ENCODE results near the gene HSD17B14. TPM values are rescaled to one million over a fixed set of nuclear protein-coding genes. Genes with fewer than 3 reads are reported as not detected.

HSD17B14 gene
- total RNA-seq, 2 experiments from 2014 or later, result 0.47 to 0.56 TPM

DNA sequence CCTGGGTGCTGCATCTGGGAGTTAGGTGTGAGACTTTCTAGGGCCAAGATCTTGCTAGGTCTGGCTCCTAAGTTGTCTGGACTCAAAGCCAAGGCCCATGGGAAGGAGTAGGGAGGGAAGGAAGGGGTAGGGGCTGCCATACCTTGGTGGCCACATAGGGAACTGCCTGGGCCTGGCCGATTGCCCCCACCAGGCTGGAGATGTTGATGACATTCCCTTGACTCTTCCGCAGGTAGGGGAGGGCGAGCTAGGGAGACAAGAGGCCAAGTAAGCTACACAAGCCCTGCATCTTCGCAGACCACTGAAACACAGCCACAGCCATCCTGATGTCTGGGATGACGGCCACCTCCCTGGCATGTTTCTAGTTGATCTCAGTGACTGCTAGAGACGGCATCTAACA, 21.4 kb downstream of the HSD17B14 start:
- intact Hi-C loops (cut with micrococcal nuclease), result no loop called here
- POLR2A ChIA-PET, result interaction anchor here (0.7 kb wide), 2 partner anchors 104 to 170 kb away, joined by 3 to 4 read pairs; no protein-coding TSS in a partner anchor
- H3K4me3 Mint-ChIP-seq, result no peak overlapping the region
- TF ChIP-seq, protein P1, sequence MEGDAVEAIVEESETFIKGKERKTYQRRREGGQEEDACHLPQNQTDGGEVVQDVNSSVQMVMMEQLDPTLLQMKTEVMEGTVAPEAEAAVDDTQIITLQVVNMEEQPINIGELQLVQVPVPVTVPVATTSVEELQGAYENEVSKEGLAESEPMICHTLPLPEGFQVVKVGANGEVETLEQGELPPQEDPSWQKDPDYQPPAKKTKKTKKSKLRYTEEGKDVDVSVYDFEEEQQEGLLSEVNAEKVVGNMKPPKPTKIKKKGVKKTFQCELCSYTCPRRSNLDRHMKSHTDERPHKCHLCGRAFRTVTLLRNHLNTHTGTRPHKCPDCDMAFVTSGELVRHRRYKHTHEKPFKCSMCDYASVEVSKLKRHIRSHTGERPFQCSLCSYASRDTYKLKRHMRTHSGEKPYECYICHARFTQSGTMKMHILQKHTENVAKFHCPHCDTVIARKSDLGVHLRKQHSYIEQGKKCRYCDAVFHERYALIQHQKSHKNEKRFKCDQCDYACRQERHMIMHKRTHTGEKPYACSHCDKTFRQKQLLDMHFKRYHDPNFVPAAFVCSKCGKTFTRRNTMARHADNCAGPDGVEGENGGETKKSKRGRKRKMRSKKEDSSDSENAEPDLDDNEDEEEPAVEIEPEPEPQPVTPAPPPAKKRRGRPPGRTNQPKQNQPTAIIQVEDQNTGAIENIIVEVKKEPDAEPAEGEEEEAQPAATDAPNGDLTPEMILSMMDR (IDR thresholded peaks at IDR 0.05), result no peak
- H3K9me3 Mint-ChIP-seq, result no peaks in the 10 kb centered on the region
- H3K27ac Mint-ChIP-seq, result no peak overlapping the region
- CTCF ChIA-PET, result interaction anchor here (0.6 to 1.3 kb wide), 5 partner anchors 8 to 317 kb away, joined by 3 read pairs; no protein-coding TSS in a partner anchor
- no peaks in the 10 kb centered on the region for H3K36me3 Mint-ChIP-seq (ENCODE audit: low read depth)
- no peak for ATAC-seq
- H3K4me1 Mint-ChIP-seq (ENCODE audit: low read depth), result peaks cover 12% of the 10 kb centered on the region
- DNase-seq, result no peak
- H3K27me3 Mint-ChIP-seq, result no peaks in the 10 kb centered on the region

GRCh38 chr19:48813123-48813913, 23.0 kb downstream of the HSD17B14 start:
- Mint-ChIP-seq H3K36me3 (ENCODE audit: low read depth) (peaks cover 3% of the 10 kb centered on the region), H3K4me3 (no peak overlapping the region), H3K4me1 (ENCODE audit: low read depth) (peaks cover 22% of the 10 kb centered on the region), H3K27ac (no peak overlapping the region), H3K27me3 (no peaks in the 10 kb centered on the region), H3K9me3 (no peaks in the 10 kb centered on the region)
- CTCF ChIA-PET, result interaction anchor here (0.9 to 4.5 kb wide), 2 partner anchors 19 to 29 kb away, joined by 3 to 23 read pairs; no protein-coding TSS in a partner anchor
- POLR2A ChIA-PET, result interaction anchor here (0.8 to 1.0 kb wide), 2 partner anchors 43 to 59 kb away, joined by 4 read pairs; partner anchors contain the start of gene PPP1R15A
- TF ChIP-seq, protein P1 (IDR thresholded peaks at IDR 0.05), result no peak
- ATAC-seq (no peak), DNase-seq (no peak)
- intact Hi-C loops (cut with micrococcal nuclease), result no loop called here

- H3K9me3 Mint-ChIP-seq, result no peaks in the 10 kb centered on the region
- H3K4me3 Mint-ChIP-seq, result peak overlapping the region; percentile 74
- DNase-seq, result peak; percentile 78
- TF ChIP-seq, protein P1 (IDR thresholded peaks at IDR 0.05), result no peak
- POLR2A ChIA-PET, result interaction anchor here (1.0 kb wide), 1 partner anchor 42 kb away, joined by 4 read pairs; no protein-coding TSS in a partner anchor
- peaks cover 22% of the 10 kb centered on the region for H3K4me1 Mint-ChIP-seq (ENCODE audit: low read depth)
- CTCF ChIA-PET, result interaction anchor here (1.6 to 4.5 kb wide), 2 partner anchors 18 to 24 kb away, joined by 8 to 23 read pairs; partner anchors contain the start of gene HSD17B14
- peak; percentile 68 for ATAC-seq
- H3K36me3 Mint-ChIP-seq (ENCODE audit: low read depth), result peaks cover 3% of the 10 kb centered on the region
- intact Hi-C loops (cut with micrococcal nuclease), result no loop called here
- peak overlapping the region; percentile 63 for H3K27ac Mint-ChIP-seq
- H3K27me3 Mint-ChIP-seq, result no peaks in the 10 kb centered on the region
Measured at GRCh38 chr19:48812094-48812929, 24.0 kb downstream of the HSD17B14 start.

DNA sequence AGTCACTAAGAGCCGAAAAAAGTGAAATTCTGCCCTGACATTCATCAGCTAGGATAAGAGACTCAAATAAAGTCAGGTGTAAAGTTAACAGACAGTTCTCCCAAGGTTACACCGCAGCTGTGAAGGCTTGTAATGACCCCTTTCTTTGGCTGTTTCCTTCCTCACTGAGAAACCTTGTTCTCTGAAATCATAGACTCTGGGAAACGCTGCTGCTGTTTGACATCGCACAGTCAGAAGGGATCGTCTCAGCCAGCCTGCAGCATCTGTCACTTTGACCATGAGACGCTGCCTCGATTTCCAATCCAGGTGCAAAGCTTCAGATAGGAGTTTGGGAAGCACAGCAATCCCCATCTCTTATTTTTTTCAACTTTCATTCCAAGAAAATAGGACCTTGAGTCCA, 26.1 kb downstream of the HSD17B14 start:
- Mint-ChIP-seq H3K9me3 (no peaks in the 10 kb centered on the region), H3K4me1 (ENCODE audit: low read depth) (peaks cover 22% of the 10 kb centered on the region), H3K4me3 (peak overlapping the region; percentile 89), H3K27me3 (no peaks in the 10 kb centered on the region), H3K36me3 (ENCODE audit: low read depth) (peaks cover 6% of the 10 kb centered on the region), H3K27ac (peak overlapping the region; percentile 90)
- ChIA-PET CTCF (interaction anchor here (1.1 to 4.5 kb wide), 4 partner anchors 15 to 32 kb away, joined by 5 to 23 read pairs (median 12); partner anchors contain the start of gene HSD17B14), POLR2A (interaction anchor here (0.6 to 2.3 kb wide), 4 partner anchors 14 to 1391 kb away, joined by 3 to 16 read pairs (median 4); partner anchors contain the start of gene MEIS3)
- no peak for DNase-seq
- no peak for ATAC-seq
- intact Hi-C loops (cut with micrococcal nuclease), result no loop called here
- TF ChIP-seq, protein P1 (IDR thresholded peaks at IDR 0.05), result no peak
